Measurements from ENCODE around the gene M1AP.

- no peak for TF ChIP-seq CTCF (IDR thresholded peaks at IDR 0.05 in 4 of 5, conservative IDR thresholded peaks at IDR 0.05 in 1 of 5)
- TF ChIP-seq POLR2A (IDR thresholded peaks at IDR 0.05) = no peak
Observed at GRCh38 chr2:74575320-74575719, 72.8 kb downstream of the M1AP start.

All from gastrocnemius medialis (tissue), 4 donors.